A549 (cell line): ENCODE measurements around the gene GKN1. TPM values are rescaled to one million over a fixed set of nuclear protein-coding genes. Genes with fewer than 3 reads are reported as not detected.

Experiments
- ATAC-seq, 2 experiments: fragments of 200-7000 bp in 1 of 2; fragments of >200 bp in 1 of 2; cut with Nextera tagmentation in 1 of 2; cut with Tn5 transposase in 1 of 2; 3 replicates each; pipeline versions ENCODE4 v1.8.0 to v1.9.1; 2018 to 2020; ENCODE audit warnings: mild to moderate bottlenecking in 1 of 2, moderate library complexity in 1 of 2
- CTCF ChIA-PET: fragments of 300-600 bp; sonication (Branson Sonifier 250); formaldehyde crosslinking; extraction: SDS; loops from one replicate; lab custom pipeline; 2021; ENCODE audit warnings: antibody characterized with exemption, inconsistent platforms; lab: Yijun Ruan, JAX
- POLR2A ChIA-PET: fragments of 350-600 bp; formaldehyde crosslinking; extraction: SDS; loops from one replicate; lab custom pipeline; 2021; ENCODE audit warnings: antibody characterized with exemption, inconsistent platforms; lab: Yijun Ruan, JAX
- DNase-seq, 2 experiments: peaks; one replicate each; pipeline versions ENCODE4 v3.0.0 to v3.0.0-alpha.2; 2011 to 2016; ENCODE audit warnings: low read depth in 1 of 2, low spot score in 1 of 2
- FAIRE-seq: peaks from 2 replicates; lab custom pipeline; 2011; peaks lifted over from hg19 to GRCh38; lab: Jason Lieb, UNC
- H3K27ac ChIP-seq, 2 experiments: fragments of >200 bp; sonication (Bioruptor Twin); formaldehyde crosslinking; 3 replicates each; pipeline ENCODE4 v1.5.1; 2016 to 2017
- H3K4me1 ChIP-seq: fragments of >200 bp; sonication (Bioruptor Twin); formaldehyde crosslinking; 3 replicates; pipeline ENCODE4 v1.6.1; 2016
- H3K4me2 ChIP-seq: fragments of >200 bp; sonication (Bioruptor Twin); formaldehyde crosslinking; 3 replicates; pipeline ENCODE4 v1.6.1; 2016
- H3K4me3 ChIP-seq: fragments of >200 bp; sonication (Bioruptor Twin); formaldehyde crosslinking; 3 replicates; pipeline ENCODE4 v1.5.1; 2016
- H3K9me3 ChIP-seq: fragments of >200 bp; sonication (Bioruptor Twin); formaldehyde crosslinking; 3 replicates; pipeline ENCODE4 v1.6.1; 2016
- CBX2 ChIP-seq: fragments of 200-600 bp; sonication (generic); IDR thresholded peaks from 2 replicates; pipeline ENCODE4 v1.6.1; 2016; ENCODE audit warnings: low read depth, mild to moderate bottlenecking, borderline replicate concordance
- CEBPB ChIP-seq, 2 experiments: fragments of >200 bp in 1 of 2; sonication (Bioruptor Twin) in 1 of 2; formaldehyde crosslinking in 1 of 2; IDR thresholded peaks; 2 replicates each; pipeline ENCODE4 v1.6.1; 2012 to 2016
- CHD4 ChIP-seq: fragments of 200-600 bp; sonication (generic); IDR thresholded peaks from 2 replicates; pipeline ENCODE4 v1.6.1; 2016; ENCODE audit warnings: antibody characterized with exemption, mild to moderate bottlenecking, borderline replicate concordance
- EHF ChIP-seq: fragments of 250-450 bp; sonication (Bioruptor Pico); IDR thresholded peaks from 2 replicates; pipeline ENCODE4 v1.5.0; 2020; ENCODE audit warnings: mild to moderate bottlenecking
- EP300 ChIP-seq, 2 experiments: fragments of >200 bp; sonication (Bioruptor Twin); formaldehyde crosslinking; IDR thresholded peaks; 2 replicates in 1 of 2; 3 replicates in 1 of 2; pipeline ENCODE4 v1.6.1; 2016 to 2017
- HOXB5 ChIP-seq: fragments of 250-450 bp; sonication (Bioruptor Pico); IDR thresholded peaks from 2 replicates; pipeline ENCODE4 v1.5.0; 2020; ENCODE audit warnings: mild to moderate bottlenecking, moderate library complexity
- JUNB ChIP-seq: fragments of >200 bp; sonication (Bioruptor Twin); formaldehyde crosslinking; IDR thresholded peaks from 2 replicates; pipeline ENCODE4 v1.6.1; 2016
- KDM5A ChIP-seq: fragments of 200-600 bp; sonication (generic); IDR thresholded peaks from 2 replicates; pipeline ENCODE4 v1.6.1; 2016; ENCODE audit warnings: antibody characterized with exemption, mild to moderate bottlenecking
- MAZ ChIP-seq: fragments of 150-350 bp; IDR thresholded peaks from 2 replicates; pipeline ENCODE4 v1.6.1; 2014; ENCODE audit warnings: antibody characterized with exemption, low read depth, low read length, borderline replicate concordance
- MYC ChIP-seq: IDR thresholded peaks from 2 replicates; pipeline ENCODE4 v1.6.1; 2012; ENCODE audit warnings: mild to moderate bottlenecking, inconsistent platforms, low read length, improper control_type of control experiment, borderline replicate concordance
- NPAS2 ChIP-seq: fragments of 250-450 bp; sonication (Bioruptor Pico); IDR thresholded peaks from 2 replicates; pipeline ENCODE4 v1.8.0; 2022; ENCODE audit warnings: mild to moderate bottlenecking, moderate library complexity, borderline replicate concordance
- NR3C1 ChIP-seq: fragments of >200 bp; sonication (Bioruptor Twin); formaldehyde crosslinking; IDR thresholded peaks from 3 replicates; pipeline ENCODE4 v1.6.1; 2017
- POLR2AphosphoS2 ChIP-seq: conservative IDR thresholded peaks from 2 replicates; pipeline ENCODE4 v1.6.1; 2012; ENCODE audit warnings: low read length, improper control_type of control experiment, inconsistent platforms
- RAD21 ChIP-seq, 2 experiments: fragments of >200 bp in 1 of 2; sonication (Bioruptor Twin) in 1 of 2; formaldehyde crosslinking in 1 of 2; IDR thresholded peaks in 1 of 2; conservative IDR thresholded peaks in 1 of 2; 2 replicates in 1 of 2; 3 replicates in 1 of 2; pipeline ENCODE4 v1.6.1; 2012 to 2018; ENCODE audit warnings: inconsistent platforms in 1 of 2
- RARB ChIP-seq: fragments of 250-450 bp; sonication (Bioruptor Pico); IDR thresholded peaks from 2 replicates; pipeline ENCODE4 v1.8.0; 2021; ENCODE audit warnings: mild to moderate bottlenecking, moderate library complexity
- SMC3 ChIP-seq: fragments of >200 bp; sonication (Bioruptor Twin); formaldehyde crosslinking; IDR thresholded peaks from 3 replicates; pipeline ENCODE4 v1.6.1; 2018; ENCODE audit warnings: inconsistent platforms
- WGBS: methylation state at CpG from one replicate; pipeline ENCODE4 v1.1.6; 2017; ENCODE audit errors: missing lambda C conversion rate; 5-methylcytosine and 5-hydroxymethylcytosine counted together
- polyA plus RNA-seq, 4 experiments: library from polyadenylated mRNA; depleted of rRNA in 3 of 4; stranded (reverse); fragments of >200 nt; fragmentation: RNase III in 1 of 4; extraction: RNeasy Plus Mini Kit Qiagen cat#74134 plus additional on column Dnase treatment in 1 of 4; gene quantifications; 2 replicates in 3 of 4; 3 replicates in 1 of 4; pipeline ENCODE4 v1.2.3, GENCODE V29; 2011 to 2017
- TF ChIP-seq, protein P1 (sequence below): fragments of >200 bp; sonication (Bioruptor Twin); formaldehyde crosslinking; IDR thresholded peaks from 3 replicates; pipeline ENCODE4 v1.5.1; 2016
- TF ChIP-seq, protein P2 (sequence below): fragments of 250-450 bp; sonication (Bioruptor Pico); IDR thresholded peaks from 2 replicates; pipeline ENCODE4 v1.5.0; 2020; ENCODE audit warnings: low read depth, mild to moderate bottlenecking, moderate library complexity
- TF ChIP-seq, protein P3 (sequence below): fragments of 450-650 bp; IDR thresholded peaks from 2 replicates; pipeline ENCODE4 v1.6.1; 2014; ENCODE audit warnings: antibody characterized with exemption
- TF ChIP-seq, protein P4 (sequence below): IDR thresholded peaks from 2 replicates; pipeline ENCODE4 v1.6.1; 2012; ENCODE audit warnings: low read depth, borderline replicate concordance
- TF ChIP-seq, protein P5 (sequence below): fragments of >200 bp; sonication (Bioruptor Twin); formaldehyde crosslinking; IDR thresholded peaks from 2 replicates; pipeline ENCODE4 v1.6.1; 2016

The GKN1 gene
- polyA plus RNA-seq, 2 of the 4 experiments (the other 2 are of a cell fraction), result 0.35 to 0.45 TPM

DNA sequence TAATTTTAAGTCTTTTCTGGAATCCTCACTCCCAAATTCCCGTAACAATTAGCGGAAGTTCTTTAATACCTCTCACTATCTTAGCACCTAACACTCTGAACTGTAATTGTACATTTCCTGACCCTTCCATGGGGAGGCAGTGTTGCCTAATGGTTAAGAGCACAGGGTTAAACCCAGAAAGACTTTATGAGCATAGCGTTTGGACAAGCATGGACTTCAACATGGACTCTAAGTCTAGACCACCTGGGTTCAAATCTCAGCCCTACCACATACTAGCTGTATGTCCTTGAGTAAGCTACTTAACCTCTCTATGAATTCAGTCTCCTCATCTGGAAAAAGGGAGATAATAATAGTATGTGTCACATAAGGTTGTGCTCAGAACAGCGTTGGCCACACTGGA, 51.6 kb downstream of the GKN1 start:
- Histone ChIP-seq H3K4me1 (peaks cover 41% of the 10 kb centered on the region), H3K9me3 (peaks cover 18% of the 10 kb centered on the region), H3K4me3 (no peak overlapping the region), H3K27ac (no peak overlapping the region)
- DNase-seq (peak in 1 of 2 experiments; percentile 56), FAIRE-seq (peak; percentile 76)
- ChIA-PET CTCF (interaction anchor here (1.1 to 1.8 kb wide), 3 partner anchors 13 to 281 kb away, joined by 4 to 7 read pairs (median 4); partner anchors contain the start of gene ANTXR1), POLR2A (no interaction called here)
- 89% methylated on average over 4 of the region's 4 CpGs for WGBS
- TF ChIP-seq MYC, result no peak
- TF ChIP-seq SMC3, result peak; percentile 51; the same call in 2 of the 3 replicates
- TF ChIP-seq, protein P1, sequence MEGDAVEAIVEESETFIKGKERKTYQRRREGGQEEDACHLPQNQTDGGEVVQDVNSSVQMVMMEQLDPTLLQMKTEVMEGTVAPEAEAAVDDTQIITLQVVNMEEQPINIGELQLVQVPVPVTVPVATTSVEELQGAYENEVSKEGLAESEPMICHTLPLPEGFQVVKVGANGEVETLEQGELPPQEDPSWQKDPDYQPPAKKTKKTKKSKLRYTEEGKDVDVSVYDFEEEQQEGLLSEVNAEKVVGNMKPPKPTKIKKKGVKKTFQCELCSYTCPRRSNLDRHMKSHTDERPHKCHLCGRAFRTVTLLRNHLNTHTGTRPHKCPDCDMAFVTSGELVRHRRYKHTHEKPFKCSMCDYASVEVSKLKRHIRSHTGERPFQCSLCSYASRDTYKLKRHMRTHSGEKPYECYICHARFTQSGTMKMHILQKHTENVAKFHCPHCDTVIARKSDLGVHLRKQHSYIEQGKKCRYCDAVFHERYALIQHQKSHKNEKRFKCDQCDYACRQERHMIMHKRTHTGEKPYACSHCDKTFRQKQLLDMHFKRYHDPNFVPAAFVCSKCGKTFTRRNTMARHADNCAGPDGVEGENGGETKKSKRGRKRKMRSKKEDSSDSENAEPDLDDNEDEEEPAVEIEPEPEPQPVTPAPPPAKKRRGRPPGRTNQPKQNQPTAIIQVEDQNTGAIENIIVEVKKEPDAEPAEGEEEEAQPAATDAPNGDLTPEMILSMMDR, result peak; percentile 50
- TF ChIP-seq POLR2AphosphoS2, result no peak
- no peak for TF ChIP-seq CHD4
- no peak for TF ChIP-seq NPAS2 (CRISPR knock-in tag)
- TF ChIP-seq RAD21 (conservative IDR thresholded peaks at IDR 0.05 in 1 of 2, IDR thresholded peaks at IDR 0.05 in 1 of 2), result peak; percentile 69 to 72
- no peak for TF ChIP-seq RARB (CRISPR knock-in tag)
- TF ChIP-seq, all 56 proteins: peak for 3
- H3K4me2 ChIP-seq, result no peak overlapping the region
- ATAC-seq, result peak in 1 of 2 experiments; percentile 26; a peak in 3 of 6 replicates

DNA sequence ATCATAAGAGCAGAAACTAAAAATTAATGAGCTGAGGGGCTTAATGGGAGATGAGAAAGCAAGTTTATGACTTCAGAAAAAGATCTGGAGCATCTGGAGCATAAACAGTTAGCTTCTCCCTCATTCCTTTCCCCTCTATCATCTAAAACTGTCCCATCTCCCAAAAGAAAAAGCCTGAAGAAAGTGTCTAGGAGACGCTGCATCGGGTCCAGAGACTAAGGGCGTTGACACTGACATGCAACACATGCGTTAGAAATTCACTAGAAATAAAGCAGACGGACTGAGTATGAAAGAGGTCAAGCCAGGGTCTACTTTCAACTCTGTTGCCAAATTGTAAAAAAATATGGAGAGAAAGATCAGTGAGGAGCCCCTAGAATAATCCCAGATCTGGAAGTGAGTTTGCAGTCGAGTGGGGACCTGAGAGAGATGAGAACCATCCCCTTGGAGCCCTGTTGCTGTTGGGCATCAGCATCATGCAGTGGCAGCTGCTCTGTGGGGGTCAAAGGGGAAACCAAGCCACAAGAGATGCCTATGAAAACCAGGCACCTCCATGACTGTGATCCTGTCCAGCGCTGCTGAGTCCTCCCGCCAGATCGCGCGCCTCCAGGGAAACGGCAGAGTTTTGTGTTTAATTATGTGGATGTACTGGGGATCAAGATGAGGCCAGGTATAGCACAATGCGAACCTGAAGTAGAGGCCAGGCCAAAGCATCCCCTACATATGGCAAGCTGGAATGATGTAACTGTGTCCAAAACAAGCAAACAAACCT, 52.4 kb downstream of the GKN1 start:
- 95% methylated on average over 13 of the region's 13 CpGs for WGBS
- Histone ChIP-seq H3K27ac (no peak overlapping the region), H3K4me3 (no peak overlapping the region), H3K9me3 (peaks cover 18% of the 10 kb centered on the region), H3K4me2 (no peak overlapping the region)
- DNase-seq (no peak), ATAC-seq (no peak)
- POLR2A ChIA-PET, result no interaction called here
- no peak for TF ChIP-seq JUNB
- TF ChIP-seq CHD4, result no peak
- TF ChIP-seq, protein P2, sequence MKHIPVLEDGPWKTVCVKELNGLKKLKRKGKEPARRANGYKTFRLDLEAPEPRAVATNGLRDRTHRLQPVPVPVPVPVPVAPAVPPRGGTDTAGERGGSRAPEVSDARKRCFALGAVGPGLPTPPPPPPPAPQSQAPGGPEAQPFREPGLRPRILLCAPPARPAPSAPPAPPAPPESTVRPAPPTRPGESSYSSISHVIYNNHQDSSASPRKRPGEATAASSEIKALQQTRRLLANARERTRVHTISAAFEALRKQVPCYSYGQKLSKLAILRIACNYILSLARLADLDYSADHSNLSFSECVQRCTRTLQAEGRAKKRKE (CRISPR knock-in tag), result no peak
- TF ChIP-seq NR3C1, result no peak
- no peak for TF ChIP-seq EHF (CRISPR knock-in tag)
- TF ChIP-seq HOXB5, result no peak
- TF ChIP-seq, protein P3, sequence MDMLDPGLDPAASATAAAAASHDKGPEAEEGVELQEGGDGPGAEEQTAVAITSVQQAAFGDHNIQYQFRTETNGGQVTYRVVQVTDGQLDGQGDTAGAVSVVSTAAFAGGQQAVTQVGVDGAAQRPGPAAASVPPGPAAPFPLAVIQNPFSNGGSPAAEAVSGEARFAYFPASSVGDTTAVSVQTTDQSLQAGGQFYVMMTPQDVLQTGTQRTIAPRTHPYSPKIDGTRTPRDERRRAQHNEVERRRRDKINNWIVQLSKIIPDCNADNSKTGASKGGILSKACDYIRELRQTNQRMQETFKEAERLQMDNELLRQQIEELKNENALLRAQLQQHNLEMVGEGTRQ, result no peak
- no peak for TF ChIP-seq EP300 (IDR thresholded peaks at IDR 0.05)
- TF ChIP-seq MAZ, result no peak
- no peak for TF ChIP-seq CEBPB (IDR thresholded peaks at IDR 0.05)
- no peak for TF ChIP-seq CBX2
- TF ChIP-seq, protein P4, sequence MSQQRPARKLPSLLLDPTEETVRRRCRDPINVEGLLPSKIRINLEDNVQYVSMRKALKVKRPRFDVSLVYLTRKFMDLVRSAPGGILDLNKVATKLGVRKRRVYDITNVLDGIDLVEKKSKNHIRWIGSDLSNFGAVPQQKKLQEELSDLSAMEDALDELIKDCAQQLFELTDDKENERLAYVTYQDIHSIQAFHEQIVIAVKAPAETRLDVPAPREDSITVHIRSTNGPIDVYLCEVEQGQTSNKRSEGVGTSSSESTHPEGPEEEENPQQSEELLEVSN, result no peak
- TF ChIP-seq, protein P5, sequence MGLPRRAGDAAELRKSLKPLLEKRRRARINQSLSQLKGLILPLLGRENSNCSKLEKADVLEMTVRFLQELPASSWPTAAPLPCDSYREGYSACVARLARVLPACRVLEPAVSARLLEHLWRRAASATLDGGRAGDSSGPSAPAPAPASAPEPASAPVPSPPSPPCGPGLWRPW, result no peak
- no peak for TF ChIP-seq SMC3
- TF ChIP-seq KDM5A, result no peak
- TF ChIP-seq, all 56 proteins: peak for 0
- H3K4me1 ChIP-seq, result peaks cover 41% of the 10 kb centered on the region
- FAIRE-seq, result no peak
- CTCF ChIA-PET, result interaction anchor here (1.1 to 1.8 kb wide), 3 partner anchors 13 to 280 kb away, joined by 4 to 7 read pairs (median 4); partner anchors contain the start of gene ANTXR1

Other genes starting within 250 kb of the GKN1 start
- 2.2 and 2.4 TPM in 2 replicates for gene ARHGAP25, start 239.8 kb upstream of the GKN1 start, polyA plus RNA-seq (2011; rRNA removed)
- 0.50 to 0.65 TPM (median 0.52 TPM) in 3 replicates for gene ARHGAP25, start 239.8 kb upstream of the GKN1 start, polyA plus RNA-seq (2017; fragmentation: RNase III; extraction: RNeasy Plus Mini Kit Qiagen cat#74134 plus additional on column Dnase treatment)
- not detected in 2 replicates for gene BMP10, start 103.2 kb upstream of the GKN1 start, polyA plus RNA-seq (2011; rRNA removed)
- not detected in 3 replicates for gene BMP10, start 103.2 kb upstream of the GKN1 start, polyA plus RNA-seq (2017; fragmentation: RNase III; extraction: RNeasy Plus Mini Kit Qiagen cat#74134 plus additional on column Dnase treatment)
- gene GKN2, start 21.7 kb upstream of the GKN1 start, polyA plus RNA-seq (2011; rRNA removed), result 0.75 and 0.93 TPM in 2 replicates
- 3.3 to 3.7 TPM (median 3.5 TPM) in 3 replicates for gene GKN2, start 21.7 kb upstream of the GKN1 start, polyA plus RNA-seq (2017; fragmentation: RNase III; extraction: RNeasy Plus Mini Kit Qiagen cat#74134 plus additional on column Dnase treatment)
- 150 and 161 TPM in 2 replicates for gene ANTXR1, start 38.5 kb downstream of the GKN1 start, polyA plus RNA-seq (2011; rRNA removed)
- gene ANTXR1, start 38.5 kb downstream of the GKN1 start, polyA plus RNA-seq (2017; fragmentation: RNase III; extraction: RNeasy Plus Mini Kit Qiagen cat#74134 plus additional on column Dnase treatment), result 192 to 194 TPM (median 192 TPM) in 3 replicates